Measurements from ENCODE around the gene SPON1. TPM values are rescaled to one million over a fixed set of nuclear protein-coding genes. Genes with fewer than 3 reads are reported as not detected.

Gene SPON1
- total RNA-seq, 3 donors from 2014 or later (not counting 1 experiment from before 2014, with no cell fraction given) = 0.09 to 0.18 TPM; not detected in 1

GRCh38 chr11:14101388-14101787 is 138.9 kb downstream of the SPON1 start:
- H3K27me3 ChIP-seq (ENCODE audit: control insufficient read depth, insufficient read depth, low read length) = no peaks in the 10 kb centered on the region
- no peak for DNase-seq
- H3K4me3 ChIP-seq (ENCODE audit: low read length) = no peak overlapping the region

GRCh38 chr11:14102766-14103165 is 140.2 kb downstream of the SPON1 start:
- Histone ChIP-seq H3K4me1 (ENCODE audit: control insufficient read depth, insufficient read depth, low read length) (no peaks in the 10 kb centered on the region), H3K36me3 (ENCODE audit: control insufficient read depth, insufficient read depth, low read length) (no peaks in the 10 kb centered on the region), H3K27me3 (ENCODE audit: control insufficient read depth, insufficient read depth, low read length) (no peaks in the 10 kb centered on the region), H3K4me3 (ENCODE audit: low read length) (no peak overlapping the region), H3K9me3 (ENCODE audit: control insufficient read depth, insufficient read depth, low read length) (no peaks in the 10 kb centered on the region), H3K27ac (ENCODE audit: low read length) (no peak overlapping the region)
- H3K27me3 Mint-ChIP-seq (ENCODE audit: low read depth in 2 of 2) = peaks cover 9 to 17% of the 10 kb centered on the region in 2 donors
- no peak for DNase-seq
- no peaks in the 10 kb centered on the region for H3K9me3 Mint-ChIP-seq
- intact Hi-C loops (cut with micrococcal nuclease) = no loop called here
- no peak for TF ChIP-seq CTCF (IDR thresholded peaks at IDR 0.05)
- no peak overlapping the region for H3K27ac Mint-ChIP-seq
- no peaks in the 10 kb centered on the region for H3K4me1 Mint-ChIP-seq
- H3K4me3 Mint-ChIP-seq = no peak overlapping the region
- H3K36me3 Mint-ChIP-seq = no peaks in the 10 kb centered on the region
- 92% methylated on average over 4 of the region's 4 CpGs for WGBS (ENCODE audit: insufficient coverage)
- ATAC-seq = no peak

More at GRCh38 chr11:14101388-14101787, 138.9 kb downstream of the SPON1 start:
- Mint-ChIP-seq H3K27me3 (ENCODE audit: low read depth in 2 of 2) (peaks cover 9 to 22% of the 10 kb centered on the region in 2 donors), H3K4me3 (no peak overlapping the region), H3K4me1 (no peaks in the 10 kb centered on the region), H3K9me3 (no peaks in the 10 kb centered on the region), H3K27ac (no peak overlapping the region), H3K36me3 (no peaks in the 10 kb centered on the region)
- Histone ChIP-seq H3K9me3 (ENCODE audit: control insufficient read depth, insufficient read depth, low read length) (no peaks in the 10 kb centered on the region), H3K27ac (ENCODE audit: low read length) (no peak overlapping the region), H3K4me1 (ENCODE audit: control insufficient read depth, insufficient read depth, low read length) (no peaks in the 10 kb centered on the region), H3K36me3 (ENCODE audit: control insufficient read depth, insufficient read depth, low read length) (no peaks in the 10 kb centered on the region)
- intact Hi-C loops (cut with micrococcal nuclease) = no loop called here
- ATAC-seq = no peak
- no peak for TF ChIP-seq CTCF (IDR thresholded peaks at IDR 0.05)

- no peaks in the 10 kb centered on the region for H3K9me3 ChIP-seq (ENCODE audit: control insufficient read depth, insufficient read depth, low read length)
- ATAC-seq (no peak), DNase-seq (no peak)
- Mint-ChIP-seq H3K9me3 (no peaks in the 10 kb centered on the region), H3K4me1 (no peaks in the 10 kb centered on the region), H3K36me3 (no peaks in the 10 kb centered on the region), H3K27me3 (ENCODE audit: low read depth in 2 of 2) (peaks cover 11 to 27% of the 10 kb centered on the region in 2 donors), H3K27ac (no peak overlapping the region), H3K4me3 (no peak overlapping the region)
- no peaks in the 10 kb centered on the region for H3K27me3 ChIP-seq (ENCODE audit: control insufficient read depth, insufficient read depth, low read length)
- H3K4me1 ChIP-seq (ENCODE audit: control insufficient read depth, insufficient read depth, low read length) = no peaks in the 10 kb centered on the region
- H3K4me3 ChIP-seq (ENCODE audit: low read length) = no peak overlapping the region
- intact Hi-C loops (cut with micrococcal nuclease) = no loop called here
- TF ChIP-seq CTCF (IDR thresholded peaks at IDR 0.05) = no peak
- no peaks in the 10 kb centered on the region for H3K36me3 ChIP-seq (ENCODE audit: control insufficient read depth, insufficient read depth, low read length)
- H3K27ac ChIP-seq (ENCODE audit: low read length) = no peak overlapping the region
- 78% methylated on average over 1 of the region's 1 CpG for WGBS (ENCODE audit: insufficient coverage)
Observed at GRCh38 chr11:14105446-14105845, 142.9 kb downstream of the SPON1 start.

- H3K4me3 Mint-ChIP-seq = no peak overlapping the region
- 87% methylated on average over 4 of the region's 5 CpGs for WGBS (ENCODE audit: insufficient coverage)
- H3K9me3 ChIP-seq (ENCODE audit: control insufficient read depth, insufficient read depth, low read length) = no peaks in the 10 kb centered on the region
- no peaks in the 10 kb centered on the region for H3K27me3 ChIP-seq (ENCODE audit: control insufficient read depth, insufficient read depth, low read length)
- H3K9me3 Mint-ChIP-seq = no peaks in the 10 kb centered on the region
- no peak overlapping the region for H3K27ac ChIP-seq (ENCODE audit: low read length)
- peaks cover 11 to 27% of the 10 kb centered on the region in 2 donors for H3K27me3 Mint-ChIP-seq (ENCODE audit: low read depth in 2 of 2)
- H3K36me3 Mint-ChIP-seq = no peaks in the 10 kb centered on the region
- no peaks in the 10 kb centered on the region for H3K4me1 Mint-ChIP-seq
- TF ChIP-seq CTCF (IDR thresholded peaks at IDR 0.05) = no peak
- H3K4me1 ChIP-seq (ENCODE audit: control insufficient read depth, insufficient read depth, low read length) = no peaks in the 10 kb centered on the region
- H3K27ac Mint-ChIP-seq = no peak overlapping the region
- no peaks in the 10 kb centered on the region for H3K36me3 ChIP-seq (ENCODE audit: control insufficient read depth, insufficient read depth, low read length)
- intact Hi-C loops (cut with micrococcal nuclease) = no loop called here
- H3K4me3 ChIP-seq (ENCODE audit: low read length) = no peak overlapping the region
- no peak for DNase-seq
- no peak for ATAC-seq
Observed at GRCh38 chr11:14106303-14107049, 144.0 kb downstream of the SPON1 start.

Data from natural killer cell (primary cell).